HG02885 (cell line): ENCODE measurements around the gene COL1A2.

Experiments used
- ATAC-seq: cut with Tn5 transposase; IDR thresholded peaks from one replicate; pipeline ENCODE4 v1.9.1; 2021; ENCODE audit warnings: mild to moderate bottlenecking; ENCODE audit not compliant: unreplicated experiment, poor library complexity

The COL1A2 gene

GRCh38 chr7:94394437-94395140, at the start of gene COL1A2:
COL1A2 (plus strand) TSS chr7:94394895; CDS start chr7:94395032, 137 bp downstream.
- ATAC-seq, result no peak

DNA sequence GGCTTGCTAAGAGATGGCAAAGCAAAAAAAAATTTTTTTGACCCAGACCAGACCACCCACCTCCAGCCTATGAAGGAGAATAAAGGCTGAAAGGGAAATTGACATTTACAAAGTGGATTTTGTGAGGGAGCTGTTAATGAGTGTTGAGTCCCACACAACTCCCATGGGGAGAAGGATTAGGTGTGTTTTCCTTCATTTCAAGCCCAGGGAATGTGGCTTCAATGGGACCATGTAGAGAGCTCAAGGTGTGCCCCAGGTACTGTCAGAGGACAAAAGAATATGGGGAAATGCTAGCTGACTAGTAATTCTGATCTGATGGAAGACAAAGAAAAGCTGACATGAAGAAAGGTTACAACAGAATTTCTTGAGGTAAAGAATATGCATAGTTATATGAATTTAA, 48.8 kb upstream of the COL1A2 start:
- no peak for ATAC-seq

DNA sequence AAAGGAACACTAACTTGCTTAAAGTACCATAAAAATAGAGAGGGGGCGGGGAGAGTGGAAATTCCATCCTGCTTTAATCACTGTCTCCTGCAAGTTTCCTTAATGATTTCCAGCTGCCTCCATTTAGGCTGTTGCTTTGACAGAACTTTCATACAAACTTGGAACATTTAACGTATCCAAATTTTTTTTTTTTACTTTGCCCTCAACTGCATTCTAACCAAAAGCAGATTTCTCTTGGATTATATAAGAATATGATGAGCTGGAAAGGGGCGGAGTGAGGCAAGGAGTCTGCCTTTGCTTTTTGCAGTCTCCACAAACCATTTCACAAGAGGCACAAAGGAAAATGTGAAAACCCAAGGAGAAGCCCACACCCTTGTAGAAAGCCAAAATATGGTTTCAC, 46.6 kb upstream of the COL1A2 start:
- no peak for ATAC-seq

GRCh38 chr7:94350734-94351133, 44.0 kb upstream of the COL1A2 start:
- no peak for ATAC-seq

DNA sequence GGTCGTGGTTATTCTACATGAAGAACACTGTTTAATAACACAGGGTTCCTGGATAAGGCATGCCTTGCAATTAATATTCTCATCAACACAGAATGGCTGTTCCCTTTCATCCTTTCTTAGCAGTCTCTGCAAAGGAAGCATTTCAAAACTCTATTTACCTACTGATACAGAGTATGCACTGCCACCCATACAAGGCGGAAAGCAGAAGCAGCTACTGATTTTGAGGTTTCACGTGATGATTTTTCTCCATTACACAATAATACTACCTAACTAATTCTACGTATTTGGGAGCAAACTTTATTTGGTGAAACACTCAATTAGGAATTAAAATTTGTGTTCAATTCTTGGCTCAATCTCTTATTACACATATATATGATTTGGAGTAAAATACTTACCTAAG, 43.0 kb upstream of the COL1A2 start:
- no peak for ATAC-seq

DNA sequence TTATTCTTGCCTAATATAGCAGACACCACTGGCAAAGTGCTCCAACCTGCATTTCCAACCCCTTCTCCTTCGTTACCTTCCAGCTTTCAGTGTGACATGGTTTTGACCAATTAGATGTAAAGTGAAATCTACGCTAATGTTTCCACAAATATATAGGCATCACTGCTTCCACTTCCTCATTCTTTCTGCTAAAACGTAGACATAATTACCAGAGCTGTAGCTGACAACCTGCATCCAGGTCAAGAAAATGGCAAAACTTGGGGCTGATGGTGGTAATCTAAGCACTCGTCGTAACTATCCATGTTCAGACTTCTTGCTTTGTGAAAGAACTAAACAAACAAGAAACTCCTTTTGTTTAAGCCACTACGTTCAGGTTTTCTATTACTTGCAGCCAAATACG, 41.8 kb upstream of the COL1A2 start:
- no peak for ATAC-seq

- ATAC-seq, result no peak
These were observed 39.7 kb upstream of the COL1A2 start for GRCh38 chr7:94354953-94355352.

DNA sequence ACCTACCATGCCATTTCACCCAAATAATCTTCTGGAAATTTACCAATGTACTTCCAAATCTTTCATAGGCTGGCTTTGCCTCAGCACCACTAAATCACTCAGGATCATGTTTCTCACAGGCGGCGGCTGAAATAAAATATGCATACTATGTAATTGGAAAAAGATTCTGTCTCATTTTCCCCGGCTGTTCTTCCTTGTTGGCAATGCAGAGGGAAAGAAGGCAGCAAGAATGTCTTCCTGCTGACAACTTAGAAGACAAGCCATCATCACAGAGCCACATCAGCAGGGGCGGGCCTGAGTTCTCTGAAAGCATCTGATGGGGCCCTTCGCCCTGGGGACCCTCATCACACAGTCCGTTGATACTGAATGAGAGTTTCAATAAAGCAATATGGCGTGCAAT, 39.2 kb upstream of the COL1A2 start:
- no peak for ATAC-seq

DNA sequence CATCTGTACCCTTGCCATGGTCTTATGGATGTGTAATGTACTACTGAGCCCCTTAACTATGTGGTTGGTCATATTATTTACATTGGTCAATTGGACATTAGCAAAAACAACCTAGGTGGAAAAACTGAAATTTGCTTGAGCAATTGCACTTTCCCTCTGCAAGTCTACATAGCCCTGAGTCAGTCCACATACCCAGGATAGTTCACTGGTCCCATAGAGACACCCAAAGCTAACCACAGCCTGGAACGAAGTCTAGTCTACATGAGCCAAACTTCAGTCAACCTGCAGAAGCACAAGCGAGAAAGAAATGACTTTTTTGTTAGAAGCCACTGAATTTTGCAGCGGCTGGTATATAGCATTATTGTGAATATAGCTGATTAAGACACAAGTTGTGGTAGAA, 37.6 kb upstream of the COL1A2 start:
- ATAC-seq, result no peak

GRCh38 chr7:94360926-94361325, 33.8 kb upstream of the COL1A2 start:
- no peak for ATAC-seq

DNA sequence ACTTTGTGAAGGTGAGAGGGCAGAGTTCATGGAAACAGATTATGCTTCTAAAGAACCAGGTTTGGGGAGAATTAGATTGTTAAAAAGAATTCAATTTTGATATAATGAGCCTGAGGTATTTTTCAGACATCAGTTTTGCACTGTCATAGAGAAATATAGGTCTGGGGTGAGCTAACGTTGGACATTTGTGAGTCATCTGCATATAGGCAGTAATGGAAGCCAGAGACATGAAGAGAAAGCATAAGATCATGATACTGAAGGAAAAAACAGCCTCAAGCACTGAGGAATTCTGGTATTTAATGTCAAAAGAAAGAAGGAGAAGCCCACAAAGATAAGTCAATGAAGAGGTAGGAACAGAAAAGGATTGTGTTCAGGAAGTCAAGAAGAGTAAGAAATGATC, 32.4 kb upstream of the COL1A2 start:
- ATAC-seq, result no peak

DNA sequence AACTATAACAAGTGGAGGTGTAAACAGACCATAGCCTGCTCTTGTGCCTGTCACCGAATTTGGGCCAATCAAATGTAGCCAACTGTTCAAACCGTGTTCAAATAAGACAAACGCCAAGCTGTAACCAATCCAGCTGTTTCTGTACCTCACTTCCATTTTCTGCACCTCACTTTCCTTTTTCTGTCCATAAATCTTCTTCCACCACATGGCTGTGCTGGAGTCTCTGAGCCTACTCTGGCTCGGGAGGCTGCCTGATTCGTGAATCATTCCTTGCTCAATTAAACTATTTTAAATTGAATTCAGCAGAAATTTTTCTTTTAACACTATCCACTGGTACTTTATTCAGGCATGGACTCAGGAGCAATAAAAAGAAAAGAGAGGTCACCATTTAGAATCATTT, 29.9 kb upstream of the COL1A2 start:
- no peak for ATAC-seq

- ATAC-seq, result no peak
These were observed 28.5 kb upstream of the COL1A2 start for GRCh38 chr7:94366163-94366562.

- no peak for ATAC-seq
These were observed 27.9 kb upstream of the COL1A2 start for GRCh38 chr7:94366832-94367231.

- no peak for ATAC-seq
These were observed 26.7 kb upstream of the COL1A2 start for GRCh38 chr7:94367949-94368348.

GRCh38 chr7:94368371-94368791, 26.3 kb upstream of the COL1A2 start:
- ATAC-seq, result no peak

GRCh38 chr7:94374231-94374630, 20.5 kb upstream of the COL1A2 start:
- ATAC-seq, result no peak

GRCh38 chr7:94374721-94375566, 19.8 kb upstream of the COL1A2 start:
- ATAC-seq, result no peak

DNA sequence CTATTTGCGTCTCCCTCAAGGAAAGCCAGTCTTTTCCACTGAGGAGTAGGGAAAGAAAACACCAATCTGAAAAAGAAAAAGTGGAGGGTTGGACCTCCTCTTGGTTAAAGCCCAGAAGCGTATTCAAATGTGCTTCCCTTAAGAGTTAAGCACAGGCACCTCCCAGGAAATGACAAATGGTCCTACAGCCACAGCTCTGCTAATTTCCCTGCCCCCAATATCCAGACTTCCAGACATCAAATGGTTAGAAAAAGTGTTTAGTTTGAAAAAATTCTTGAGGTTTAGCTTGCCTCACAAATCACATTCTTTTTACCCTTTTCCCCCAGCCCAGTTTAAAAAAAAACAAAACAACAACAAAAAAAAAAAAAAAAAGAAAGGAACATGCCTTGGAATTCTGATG, 19.0 kb upstream of the COL1A2 start:
- ATAC-seq, result no peak

- no peak for ATAC-seq
These were observed 18.4 kb upstream of the COL1A2 start for GRCh38 chr7:94376281-94376680.

GRCh38 chr7:94378356-94378755, 16.3 kb upstream of the COL1A2 start:
- no peak for ATAC-seq

- ATAC-seq, result no peak
These were observed 14.4 kb upstream of the COL1A2 start for GRCh38 chr7:94380264-94380663.
